GM19324 (cell line): Measurements from ENCODE around the gene ATF4.

Experiments
- ATAC-seq: cut with Tn5 transposase; IDR thresholded peaks from one replicate; pipeline ENCODE4 v1.9.1; 2021; ENCODE audit warnings: mild to moderate bottlenecking, moderate library complexity; ENCODE audit not compliant: unreplicated experiment, low FRiP score

ATF4 gene

GRCh38 chr22:39520226-39521105, at the start of gene ATF4:
Gene ATF4, plus strand, starts transcription at chr22:39520562. Its CDS starts 884 bp downstream, at chr22:39521446.
- peak; percentile 66 for ATAC-seq

- ATAC-seq: no peak
These were observed 48.8 kb upstream of the ATF4 start for GRCh38 chr22:39471381-39472141.

- no peak for ATAC-seq
These were observed 47.5 kb upstream of the ATF4 start for GRCh38 chr22:39472570-39473556.

- ATAC-seq: no peak
These were observed 46.5 kb upstream of the ATF4 start for GRCh38 chr22:39473851-39474250.

GRCh38 chr22:39474351-39475111, 45.8 kb upstream of the ATF4 start:
- ATAC-seq: no peak

- no peak for ATAC-seq
These were observed 45.0 kb upstream of the ATF4 start for GRCh38 chr22:39475337-39475736.

GRCh38 chr22:39475902-39476301, 44.5 kb upstream of the ATF4 start:
- ATAC-seq: no peak

- ATAC-seq: no peak
These were observed 43.7 kb upstream of the ATF4 start for GRCh38 chr22:39476664-39477063.

- no peak for ATAC-seq
These were observed 42.8 kb upstream of the ATF4 start for GRCh38 chr22:39477542-39477941.

GRCh38 chr22:39478441-39478850, 41.9 kb upstream of the ATF4 start:
- ATAC-seq: no peak

GRCh38 chr22:39479254-39479653, 41.1 kb upstream of the ATF4 start:
- no peak for ATAC-seq

- ATAC-seq: no peak
These were observed 39.8 kb upstream of the ATF4 start for GRCh38 chr22:39480557-39480956.

GRCh38 chr22:39481054-39481453, 39.3 kb upstream of the ATF4 start:
- no peak for ATAC-seq

- no peak for ATAC-seq
These were observed 38.8 kb upstream of the ATF4 start for GRCh38 chr22:39481595-39481994.

- no peak for ATAC-seq
These were observed 37.6 kb upstream of the ATF4 start for GRCh38 chr22:39482768-39483167.

- no peak for ATAC-seq
These were observed 33.2 kb upstream of the ATF4 start for GRCh38 chr22:39486951-39487825.

- no peak for ATAC-seq
These were observed 32.4 kb upstream of the ATF4 start for GRCh38 chr22:39487826-39488520.

- ATAC-seq: no peak
These were observed 31.7 kb upstream of the ATF4 start for GRCh38 chr22:39488563-39489083.
